ENCODE measurements around the gene TERT. TPM values are rescaled to one million over a fixed set of nuclear protein-coding genes. Genes with fewer than 3 reads are reported as not detected.

The TERT gene
- total and polyA plus RNA-seq, 2 experiments from 2014 or later, result not detected

GRCh38 chr5:1294206-1294834 is 548 bp downstream of the TERT start:
- in situ Hi-C loops (cut with MboI), result no loop called here
- Histone ChIP-seq H3K36me3 (ENCODE audit: low read depth) (no peaks in the 10 kb centered on the region), H3K27ac (no peak overlapping the region), H3K9me2 (ENCODE audit: insufficient read depth) (no peaks in the 10 kb centered on the region), H3K9ac (no peak overlapping the region), H3F3A (ENCODE audit: insufficient read depth) (no peaks in the 10 kb centered on the region), H3K4me3 (no peak overlapping the region), H3K79me2 (ENCODE audit: insufficient read depth) (no peaks in the 10 kb centered on the region), H3K4me1 (ENCODE audit: insufficient read depth) (no peaks in the 10 kb centered on the region), H3K4me2 (ENCODE audit: unreplicated experiment) (no peak overlapping the region), H4K20me1 (ENCODE audit: insufficient read depth) (no peaks in the 10 kb centered on the region), H2AFZ (no peak overlapping the region), H3K27me3 (replicated peaks; ENCODE audit: insufficient read depth) (peaks cover 13% of the 10 kb centered on the region), H3K9me3 (ENCODE audit: low read depth) (no peaks in the 10 kb centered on the region)
- no peak for TF ChIP-seq EZH2 (IDR thresholded peaks at IDR 0.05; ENCODE audit: insufficient read depth, poor library complexity, severe bottlenecking)
- no peak for TF ChIP-seq EZH2phosphoT487 (IDR thresholded peaks at IDR 0.05; ENCODE audit: insufficient read depth, low read depth)
- no peak for DNase-seq
- WGBS, 2 experiments (ENCODE audit: low coverage in 1 of 2, low lambda C conversion rate in 2 of 2, missing lambda C conversion rate in 2 of 2), result 31 to 39% methylated on average over 46 to 66 of the region's 69 CpGs

DNA sequence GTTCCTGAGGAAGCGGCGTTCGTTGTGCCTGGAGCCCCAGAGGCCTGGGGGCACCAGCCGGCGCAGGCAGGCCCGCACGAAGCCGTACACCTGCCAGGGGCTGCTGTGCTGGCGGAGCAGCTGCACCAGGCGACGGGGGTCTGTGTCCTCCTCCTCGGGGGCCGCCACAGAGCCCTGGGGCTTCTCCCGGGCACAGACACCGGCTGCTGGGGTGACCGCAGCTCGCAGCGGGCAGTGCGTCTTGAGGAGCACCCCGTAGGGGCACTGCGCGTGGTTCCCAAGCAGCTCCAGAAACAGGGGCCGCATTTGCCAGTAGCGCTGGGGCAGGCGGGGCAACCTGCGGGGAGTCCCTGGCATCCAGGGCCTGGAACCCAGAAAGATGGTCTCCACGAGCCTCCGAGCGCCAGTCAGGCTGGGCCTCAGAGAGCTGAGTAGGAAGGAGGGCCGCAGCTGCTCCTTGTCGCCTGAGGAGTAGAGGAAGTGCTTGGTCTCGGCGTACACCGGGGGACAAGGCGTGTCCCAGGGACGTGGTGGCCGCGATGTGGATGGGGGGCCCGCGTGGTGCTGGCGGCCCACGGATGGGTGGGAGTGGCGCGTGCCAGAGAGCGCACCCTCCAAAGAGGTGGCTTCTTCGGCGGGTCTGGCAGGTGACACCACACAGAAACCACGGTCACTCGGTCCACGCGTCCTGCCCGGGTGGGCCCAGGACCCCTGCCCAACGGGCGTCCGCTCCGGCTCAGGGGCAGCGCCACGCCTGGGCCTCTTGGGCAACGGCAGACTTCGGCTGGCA is 1.3 kb downstream of the TERT start:
- in situ Hi-C loops (cut with MboI), result no loop called here
- Histone ChIP-seq H4K20me1 (ENCODE audit: insufficient read depth) (no peaks in the 10 kb centered on the region), H3K4me2 (ENCODE audit: unreplicated experiment) (no peak overlapping the region), H3K27ac (no peak overlapping the region), H3K9me2 (ENCODE audit: insufficient read depth) (no peaks in the 10 kb centered on the region), H3K9ac (no peak overlapping the region), H3K9me3 (ENCODE audit: low read depth) (no peaks in the 10 kb centered on the region), H3K4me1 (ENCODE audit: insufficient read depth) (no peaks in the 10 kb centered on the region), H3K79me2 (ENCODE audit: insufficient read depth) (no peaks in the 10 kb centered on the region), H3K36me3 (ENCODE audit: low read depth) (no peaks in the 10 kb centered on the region), H2AFZ (no peak overlapping the region), H3K27me3 (replicated peaks; ENCODE audit: insufficient read depth) (peaks cover 13% of the 10 kb centered on the region), H3K4me3 (no peak overlapping the region), H3F3A (ENCODE audit: insufficient read depth) (no peaks in the 10 kb centered on the region)
- WGBS, 2 experiments (ENCODE audit: low coverage in 1 of 2, low lambda C conversion rate in 2 of 2, missing lambda C conversion rate in 2 of 2), result 75 to 82% methylated on average over 38 to 60 of the region's 60 CpGs
- TF ChIP-seq EZH2 (IDR thresholded peaks at IDR 0.05; ENCODE audit: insufficient read depth, poor library complexity, severe bottlenecking) (no peak), EZH2phosphoT487 (IDR thresholded peaks at IDR 0.05; ENCODE audit: insufficient read depth, low read depth) (no peak)
- no peak for DNase-seq

DNA sequence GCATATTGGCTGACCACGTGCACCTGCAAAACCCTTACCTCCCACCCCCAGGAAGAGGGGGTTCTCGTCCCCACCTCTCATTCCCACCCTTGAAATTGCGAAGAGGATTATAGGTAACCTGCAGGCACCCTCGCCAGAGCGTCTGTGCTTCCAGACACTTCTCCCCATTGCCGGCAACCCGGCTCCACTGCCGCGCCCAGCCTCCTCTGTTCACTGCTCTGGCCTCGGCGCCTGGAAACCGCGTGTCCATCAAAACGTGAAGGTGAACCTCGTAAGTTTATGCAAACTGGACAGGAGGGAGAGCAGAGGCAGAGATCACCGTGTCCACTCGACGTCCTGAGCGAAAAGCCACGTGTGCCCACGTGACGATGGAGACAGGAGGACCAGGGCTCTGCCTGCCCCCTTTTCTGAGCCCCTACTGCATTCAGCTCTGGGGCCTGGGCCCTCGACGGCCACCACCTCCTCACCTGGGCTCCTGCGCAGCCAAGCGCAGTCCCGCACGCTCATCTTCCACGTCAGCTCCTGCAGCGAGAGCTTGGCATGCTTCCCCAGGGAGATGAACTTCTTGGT is 1.9 kb downstream of the TERT start:
- Histone ChIP-seq H3K27ac (no peak overlapping the region), H3K9me2 (ENCODE audit: insufficient read depth) (no peaks in the 10 kb centered on the region), H3K4me3 (no peak overlapping the region), H3K4me2 (ENCODE audit: unreplicated experiment) (no peak overlapping the region), H3K4me1 (ENCODE audit: insufficient read depth) (no peaks in the 10 kb centered on the region), H2AFZ (no peak overlapping the region), H3K9me3 (ENCODE audit: low read depth) (peaks cover 5% of the 10 kb centered on the region), H3F3A (ENCODE audit: insufficient read depth) (no peaks in the 10 kb centered on the region), H3K9ac (no peak overlapping the region), H3K79me2 (ENCODE audit: insufficient read depth) (no peaks in the 10 kb centered on the region), H4K20me1 (ENCODE audit: insufficient read depth) (no peaks in the 10 kb centered on the region), H3K27me3 (replicated peaks; ENCODE audit: insufficient read depth) (peaks cover 13% of the 10 kb centered on the region), H3K36me3 (ENCODE audit: low read depth) (no peaks in the 10 kb centered on the region)
- no peak for DNase-seq
- no peak for TF ChIP-seq EZH2phosphoT487 (IDR thresholded peaks at IDR 0.05; ENCODE audit: insufficient read depth, low read depth)
- TF ChIP-seq EZH2 (IDR thresholded peaks at IDR 0.05; ENCODE audit: insufficient read depth, poor library complexity, severe bottlenecking), result no peak
- in situ Hi-C loops (cut with MboI), result no loop called here
- 70 to 78% methylated on average over 30 of the region's 30 CpGs for WGBS, 2 experiments (ENCODE audit: low coverage in 1 of 2, low lambda C conversion rate in 2 of 2, missing lambda C conversion rate in 2 of 2)

DNA sequence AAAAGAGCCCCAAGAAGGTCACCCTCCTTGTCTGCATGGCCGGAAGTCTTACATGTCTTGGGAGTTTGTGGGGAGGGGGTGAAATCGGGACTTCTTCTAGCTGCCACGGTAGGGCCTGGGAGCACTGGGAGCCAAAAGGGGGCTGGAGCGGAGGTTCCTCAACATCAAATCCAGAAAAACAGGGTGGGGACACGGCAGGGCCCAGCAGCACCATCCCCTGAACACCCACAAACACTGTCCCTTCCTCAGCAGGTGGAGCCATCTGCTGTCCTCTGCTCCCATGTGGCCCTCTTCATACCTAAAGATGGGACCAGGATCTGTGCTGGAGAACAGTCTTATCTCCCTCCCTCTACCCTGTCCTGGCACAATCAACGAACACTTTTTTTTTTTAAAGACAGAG is 2.7 kb downstream of the TERT start:
- Histone ChIP-seq H4K20me1 (ENCODE audit: insufficient read depth) (no peaks in the 10 kb centered on the region), H3K9me2 (ENCODE audit: insufficient read depth) (no peaks in the 10 kb centered on the region), H3K36me3 (ENCODE audit: low read depth) (no peaks in the 10 kb centered on the region), H3F3A (ENCODE audit: insufficient read depth) (no peaks in the 10 kb centered on the region), H3K4me1 (ENCODE audit: insufficient read depth) (no peaks in the 10 kb centered on the region), H3K27me3 (replicated peaks; ENCODE audit: insufficient read depth) (peaks cover 13% of the 10 kb centered on the region), H2AFZ (no peak overlapping the region), H3K9ac (no peak overlapping the region), H3K27ac (no peak overlapping the region), H3K9me3 (ENCODE audit: low read depth) (peaks cover 5% of the 10 kb centered on the region), H3K4me2 (ENCODE audit: unreplicated experiment) (no peak overlapping the region), H3K79me2 (ENCODE audit: insufficient read depth) (no peaks in the 10 kb centered on the region), H3K4me3 (no peak overlapping the region)
- in situ Hi-C loops (cut with MboI), result no loop called here
- DNase-seq, result no peak
- 31 to 36% methylated on average over 6 of the region's 6 CpGs for WGBS, 2 experiments (ENCODE audit: low coverage in 1 of 2, low lambda C conversion rate in 2 of 2, missing lambda C conversion rate in 2 of 2)
- TF ChIP-seq EZH2 (IDR thresholded peaks at IDR 0.05; ENCODE audit: insufficient read depth, poor library complexity, severe bottlenecking) (no peak), EZH2phosphoT487 (IDR thresholded peaks at IDR 0.05; ENCODE audit: insufficient read depth, low read depth) (no peak)
